Measurements from ENCODE around the gene TAL1.
"Not testable (repeated sequence)": the region's sequence is repeated elsewhere in the genome, so short reads cannot be mapped to it uniquely, and the experiment has no call there.

The TAL1 gene

GRCh38 chr1:47232187-47232874 lies at the start of gene TAL1:
Gene TAL1, minus strand, starts transcription at chr1:47232225. Its CDS starts 6,337 bp downstream, at chr1:47225888.
- no peak for DNase-seq (ENCODE audit: low read depth)

GRCh38 chr1:47280142-47280541 lies 48.1 kb upstream of the TAL1 start:
- no peak for DNase-seq (ENCODE audit: low read depth)

- DNase-seq (ENCODE audit: low read depth) = no peak
These were observed 44.8 kb upstream of the TAL1 start for GRCh38 chr1:47276850-47277249.

- DNase-seq (ENCODE audit: low read depth) = not testable (repeated sequence)
These were observed 43.8 kb upstream of the TAL1 start for GRCh38 chr1:47275811-47276210.

- DNase-seq (ENCODE audit: low read depth) = not testable (repeated sequence)
These were observed 33.5 kb upstream of the TAL1 start for GRCh38 chr1:47265529-47265928.

- DNase-seq (ENCODE audit: low read depth) = no peak
These were observed 30.9 kb upstream of the TAL1 start for GRCh38 chr1:47262787-47263413.

- no peak for DNase-seq (ENCODE audit: low read depth)
These were observed 25.2 kb upstream of the TAL1 start for GRCh38 chr1:47257224-47257623.

GRCh38 chr1:47252795-47253194 lies 20.8 kb upstream of the TAL1 start:
- no peak for DNase-seq (ENCODE audit: low read depth)

- DNase-seq (ENCODE audit: low read depth) = no peak
These were observed 20.3 kb upstream of the TAL1 start for GRCh38 chr1:47252369-47252768.

GRCh38 chr1:47249755-47250154 lies 17.7 kb upstream of the TAL1 start:
- no peak for DNase-seq (ENCODE audit: low read depth)

GRCh38 chr1:47244339-47244862 lies 12.4 kb upstream of the TAL1 start:
- no peak for DNase-seq (ENCODE audit: low read depth)

GRCh38 chr1:47243910-47244309 lies 11.9 kb upstream of the TAL1 start:
- no peak for DNase-seq (ENCODE audit: low read depth)

GRCh38 chr1:47241114-47242113 lies 9.4 kb upstream of the TAL1 start:
- DNase-seq (ENCODE audit: low read depth) = no peak

- DNase-seq (ENCODE audit: low read depth) = no peak
These were observed 7.0 kb upstream of the TAL1 start for GRCh38 chr1:47238935-47239592.

GRCh38 chr1:47235806-47236205 lies 3.8 kb upstream of the TAL1 start:
- no peak for DNase-seq (ENCODE audit: low read depth)

GRCh38 chr1:47235241-47235681 lies 3.2 kb upstream of the TAL1 start:
- no peak for DNase-seq (ENCODE audit: low read depth)

- no peak for DNase-seq (ENCODE audit: low read depth)
These were observed 1.2 kb upstream of the TAL1 start for GRCh38 chr1:47233186-47233585.

GRCh38 chr1:47231301-47232186 lies 481 bp downstream of the TAL1 start:
- no peak for DNase-seq (ENCODE audit: low read depth)

- DNase-seq (ENCODE audit: low read depth) = no peak
These were observed 1.2 kb downstream of the TAL1 start for GRCh38 chr1:47230692-47231300.
